Epithelial cell of proximal tubule (primary cell): ENCODE data around the gene SMURF1. TPM values are rescaled to one million over a fixed set of nuclear protein-coding genes. Genes with fewer than 3 reads are reported as not detected.

Experiments used
- DNase-seq: peaks from one replicate; pipeline ENCODE4 v3.0.0-alpha.2; 2011; ENCODE audit warnings: low read depth
- H3K4me3 ChIP-seq: 2 replicates; pipeline ENCODE4 v1.5.1; 2011; ENCODE audit warnings: low read depth, mild to moderate bottlenecking, low read length
- CTCF ChIP-seq: conservative IDR thresholded peaks from 2 replicates; pipeline ENCODE4 v1.5.1; 2012; ENCODE audit warnings: low read depth, mild to moderate bottlenecking, low read length
- total RNA-seq: library from RNA; depleted of rRNA; stranded (reverse); fragments of >200 nt; gene quantifications from 2 replicates; pipeline ENCODE4 v1.2.3, GENCODE V29; 2015

Gene SMURF1
- total RNA-seq, 1 donor from 2014 or later: 30.7 TPM

DNA sequence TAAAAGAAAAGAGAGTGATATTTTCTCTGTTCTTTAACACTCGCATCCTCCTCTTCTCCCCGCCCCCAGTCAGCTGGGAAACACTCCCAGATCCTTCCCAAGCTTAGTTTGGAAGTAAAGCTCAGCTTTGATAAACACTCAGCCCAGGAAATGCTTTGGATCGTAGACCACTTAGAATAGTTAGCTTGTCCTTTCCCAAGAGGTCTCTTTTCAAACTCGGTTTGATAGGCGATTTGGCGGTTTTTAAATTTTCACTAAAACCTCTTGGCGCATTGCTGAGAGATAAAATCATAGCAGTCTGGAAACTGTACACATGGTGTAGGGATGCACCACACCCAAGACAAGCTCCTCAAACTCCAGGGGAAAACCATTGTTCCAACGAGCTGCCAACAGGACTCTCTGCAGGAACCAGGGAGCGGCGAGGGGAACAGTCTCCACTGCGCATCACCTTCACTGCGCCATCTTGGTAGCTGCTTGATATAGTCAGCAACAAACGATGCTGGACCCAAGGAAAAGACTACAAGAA is 22.3 kb downstream of the SMURF1 start:
- no peak overlapping the region for H3K4me3 ChIP-seq
- TF ChIP-seq CTCF: no peak
- no peak for DNase-seq

GRCh38 chr7:99120916-99121315 is 23.0 kb downstream of the SMURF1 start:
- DNase-seq: no peak
- TF ChIP-seq CTCF: no peak
- H3K4me3 ChIP-seq: no peak overlapping the region

GRCh38 chr7:99120501-99120900 is 23.4 kb downstream of the SMURF1 start:
- DNase-seq: no peak
- TF ChIP-seq CTCF: no peak
- H3K4me3 ChIP-seq: no peak overlapping the region

- no peak for DNase-seq
- H3K4me3 ChIP-seq: no peak overlapping the region
- no peak for TF ChIP-seq CTCF
These were observed 25.8 kb downstream of the SMURF1 start for GRCh38 chr7:99118077-99118476.

DNA sequence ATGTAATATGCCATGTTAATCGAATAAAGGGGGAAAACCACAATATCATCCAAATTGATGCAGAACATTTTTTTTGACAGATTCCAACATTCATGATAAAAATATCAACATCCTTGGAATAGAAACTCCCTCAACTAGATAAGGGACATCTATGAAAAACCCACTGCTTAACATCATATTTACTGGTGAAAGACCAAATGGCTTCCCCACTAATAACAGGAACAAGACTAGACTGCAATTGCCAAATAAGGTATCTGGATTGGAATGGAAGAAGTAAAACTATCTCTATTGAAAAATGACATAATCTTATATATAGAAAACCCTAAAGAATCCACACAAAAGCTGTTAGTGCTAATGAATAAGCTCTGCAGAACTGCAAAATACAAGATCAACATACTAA is 27.8 kb downstream of the SMURF1 start:
- TF ChIP-seq CTCF: no peak
- no peak overlapping the region for H3K4me3 ChIP-seq
- DNase-seq: no peak

- no peak for TF ChIP-seq CTCF
- no peak for DNase-seq
- no peak overlapping the region for H3K4me3 ChIP-seq
These were observed 28.5 kb downstream of the SMURF1 start for GRCh38 chr7:99115379-99115778.

DNA sequence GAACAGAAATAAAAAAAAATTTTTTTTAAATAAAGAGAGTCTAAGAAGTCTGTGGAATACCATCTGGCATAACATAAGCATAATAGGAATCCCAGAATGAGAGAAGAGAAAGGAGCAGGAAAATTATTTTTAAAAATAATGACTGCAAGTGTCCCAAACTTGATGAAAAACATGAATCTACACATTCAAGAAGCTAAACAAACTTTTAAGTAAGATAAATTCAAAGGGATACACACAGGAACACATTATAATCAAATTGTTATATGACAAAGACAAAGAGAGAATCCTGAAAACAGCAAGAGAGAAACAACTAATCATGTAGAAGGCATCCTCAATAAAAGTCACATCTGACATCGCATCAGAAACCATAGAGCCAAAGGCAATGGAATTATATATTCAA is 30.9 kb downstream of the SMURF1 start:
- no peak for DNase-seq
- H3K4me3 ChIP-seq: no peak overlapping the region
- no peak for TF ChIP-seq CTCF
